AG04449 (cell line): ENCODE results near the gene MEN1.
A peak's percentile ranks its signal among the peaks of the same experiment; 100 is the strongest.

Source experiments
- CTCF ChIA-PET: fragments of 350-600 bp; formaldehyde crosslinking; extraction: SDS; loops from one replicate; lab custom pipeline; 2021; ENCODE audit warnings: antibody characterized with exemption; lab: Yijun Ruan, JAX
- POLR2A ChIA-PET: fragments of 400-600, 350-600 bp; formaldehyde crosslinking; extraction: SDS; loops from one replicate; lab custom pipeline; 2020; ENCODE audit warnings: antibody characterized with exemption, inconsistent platforms; lab: Yijun Ruan, JAX
- DNase-seq: peaks from one replicate; pipeline ENCODE4 v3.0.0-alpha.2; 2010; ENCODE audit warnings: low read depth, low spot score
- H3K4me3 ChIP-seq: 2 replicates; pipeline ENCODE4 v1.5.1; 2011; ENCODE audit warnings: low read depth, mild to moderate bottlenecking, control low read depth, low read length
- TF ChIP-seq, protein P1 (sequence below): IDR thresholded peaks from one replicate; pipeline ENCODE4 v1.5.1; 2011; ENCODE audit warnings: mild to moderate bottlenecking, moderate library complexity, low read length, control low read depth, inconsistent platforms; ENCODE audit not compliant: insufficient read depth; ENCODE audit errors: missing control alignments

The MEN1 gene

DNA sequence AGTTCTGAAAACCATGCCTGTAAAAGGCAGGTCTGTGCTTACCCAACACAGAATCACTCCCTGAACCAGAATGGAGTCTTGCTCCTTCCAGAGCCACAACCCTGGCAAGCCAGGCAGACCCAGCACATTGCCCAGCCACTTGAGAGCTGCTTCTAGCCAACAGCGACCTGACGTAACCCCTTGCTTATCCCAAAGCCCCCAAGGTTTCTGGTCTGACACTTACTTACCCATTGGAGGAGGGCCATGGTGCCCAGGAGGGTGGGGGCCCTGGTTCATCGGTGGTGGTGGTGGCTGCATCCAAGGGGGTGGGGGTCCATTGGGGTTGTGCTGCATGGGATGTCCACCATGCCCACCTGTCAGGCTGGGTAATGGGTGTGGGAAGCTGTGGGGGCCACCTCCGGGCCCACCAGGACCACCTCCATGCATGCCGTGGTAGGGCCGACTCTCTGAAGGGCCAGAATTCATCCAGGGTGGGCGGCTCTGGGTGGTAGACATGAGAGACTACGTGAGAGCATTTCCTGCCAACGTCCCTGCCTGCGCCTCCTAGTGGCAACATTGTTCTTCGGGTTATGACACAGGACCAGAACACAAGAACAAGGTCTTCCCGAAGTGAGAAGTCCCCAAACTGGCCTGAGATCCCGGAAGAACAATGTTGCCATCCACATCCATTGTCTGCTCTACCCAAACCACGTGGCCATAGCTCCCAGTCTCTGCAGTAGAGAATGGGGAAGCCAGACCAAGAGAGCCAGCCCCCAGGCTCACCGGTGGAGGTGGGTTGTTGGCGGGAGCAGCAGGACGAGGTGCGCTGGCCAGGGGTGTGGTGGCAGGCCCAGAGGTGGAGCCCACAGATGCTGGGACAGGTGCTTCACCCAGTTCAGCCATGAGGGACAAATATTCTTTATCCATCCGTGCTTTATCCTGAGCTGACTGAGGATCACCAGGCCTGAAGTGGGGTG lies 42.7 kb downstream of the MEN1 start:
- POLR2A ChIA-PET, result no interaction called here
- no peak overlapping the region for H3K4me3 ChIP-seq
- no peak for DNase-seq
- TF ChIP-seq, protein P1, sequence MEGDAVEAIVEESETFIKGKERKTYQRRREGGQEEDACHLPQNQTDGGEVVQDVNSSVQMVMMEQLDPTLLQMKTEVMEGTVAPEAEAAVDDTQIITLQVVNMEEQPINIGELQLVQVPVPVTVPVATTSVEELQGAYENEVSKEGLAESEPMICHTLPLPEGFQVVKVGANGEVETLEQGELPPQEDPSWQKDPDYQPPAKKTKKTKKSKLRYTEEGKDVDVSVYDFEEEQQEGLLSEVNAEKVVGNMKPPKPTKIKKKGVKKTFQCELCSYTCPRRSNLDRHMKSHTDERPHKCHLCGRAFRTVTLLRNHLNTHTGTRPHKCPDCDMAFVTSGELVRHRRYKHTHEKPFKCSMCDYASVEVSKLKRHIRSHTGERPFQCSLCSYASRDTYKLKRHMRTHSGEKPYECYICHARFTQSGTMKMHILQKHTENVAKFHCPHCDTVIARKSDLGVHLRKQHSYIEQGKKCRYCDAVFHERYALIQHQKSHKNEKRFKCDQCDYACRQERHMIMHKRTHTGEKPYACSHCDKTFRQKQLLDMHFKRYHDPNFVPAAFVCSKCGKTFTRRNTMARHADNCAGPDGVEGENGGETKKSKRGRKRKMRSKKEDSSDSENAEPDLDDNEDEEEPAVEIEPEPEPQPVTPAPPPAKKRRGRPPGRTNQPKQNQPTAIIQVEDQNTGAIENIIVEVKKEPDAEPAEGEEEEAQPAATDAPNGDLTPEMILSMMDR, result peak; percentile 69
- CTCF ChIA-PET, result interaction anchor here (0.8 to 2.8 kb wide), 10 partner anchors 8 to 79 kb away, joined by 3 to 29 read pairs (median 4); partner anchors contain the start of genes PYGM, RASGRP2 and SF1

DNA sequence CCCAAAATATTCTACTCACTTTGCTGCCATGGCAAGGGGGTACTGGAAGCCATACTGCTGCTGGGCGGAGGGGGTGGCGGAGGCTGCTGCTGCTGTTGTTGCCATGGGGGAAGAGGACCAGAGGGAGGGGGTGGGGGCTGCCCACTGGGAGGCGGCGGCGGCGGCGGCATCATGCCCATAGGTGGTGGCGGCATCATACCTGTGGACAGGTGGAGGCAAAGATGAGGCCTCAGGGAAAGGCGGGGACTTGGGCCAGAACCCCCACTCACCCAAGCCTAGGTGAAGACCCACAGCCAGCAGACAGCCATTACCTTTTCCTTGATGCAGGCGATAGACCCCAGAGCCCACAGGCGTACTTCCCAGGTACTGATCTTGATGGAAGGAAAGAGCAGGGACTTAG lies 43.5 kb downstream of the MEN1 start:
- DNase-seq, result no peak
- CTCF ChIA-PET, result interaction anchor here (0.9 to 3.9 kb wide), 6 partner anchors 8 to 23 kb away, joined by 3 to 34 read pairs (median 6); partner anchors contain the start of genes RASGRP2 and SF1
- H3K4me3 ChIP-seq, result no peak overlapping the region
- TF ChIP-seq, protein P1, result no peak
- POLR2A ChIA-PET, result no interaction called here

DNA sequence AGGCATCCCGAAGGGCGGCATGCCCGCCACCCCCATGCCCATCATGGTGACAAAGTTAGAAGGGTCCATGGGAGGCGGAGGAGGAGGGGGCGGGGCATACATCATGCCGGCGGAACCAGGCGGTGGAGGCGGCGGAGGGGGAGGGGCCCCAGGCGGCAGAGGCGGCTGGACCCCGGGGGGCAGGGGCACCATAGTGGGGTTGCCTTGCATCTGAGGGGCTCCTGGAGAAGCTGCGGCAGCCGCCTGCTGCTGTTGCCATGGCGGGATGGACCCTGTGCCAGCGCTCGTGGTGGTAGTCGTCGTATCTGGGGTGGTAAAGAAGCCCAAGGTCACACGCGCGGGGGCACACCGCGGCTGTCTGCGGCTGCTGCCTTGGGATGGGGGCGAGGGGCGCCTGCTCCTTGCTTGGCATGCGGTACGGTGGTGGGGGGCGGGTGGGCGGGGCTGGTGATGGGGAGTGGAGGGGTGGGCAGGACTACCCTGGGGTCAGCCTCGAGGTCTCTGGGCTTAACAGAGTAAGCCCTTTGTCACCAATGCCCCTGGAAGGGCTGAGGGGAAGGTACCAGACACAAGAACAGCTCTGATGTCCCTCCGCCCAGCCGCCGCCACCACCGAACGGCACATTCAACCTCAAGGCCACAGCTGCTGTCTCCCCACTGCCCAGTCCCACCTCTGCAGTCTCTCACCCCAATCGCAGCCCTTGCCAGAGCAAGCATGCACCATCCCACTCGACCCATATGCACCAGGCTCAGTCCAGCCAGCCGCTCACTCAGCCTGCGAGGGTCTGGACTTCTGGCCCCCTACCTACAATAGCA lies 44.3 kb downstream of the MEN1 start:
- H3K4me3 ChIP-seq, result no peak overlapping the region
- no peak for DNase-seq
- ChIA-PET CTCF (interaction anchor here (1.1 to 3.9 kb wide), 3 partner anchors 9 to 22 kb away, joined by 5 to 34 read pairs (median 6); partner anchors contain the start of gene RASGRP2), POLR2A (no interaction called here)
- TF ChIP-seq, protein P1, result no peak

DNA sequence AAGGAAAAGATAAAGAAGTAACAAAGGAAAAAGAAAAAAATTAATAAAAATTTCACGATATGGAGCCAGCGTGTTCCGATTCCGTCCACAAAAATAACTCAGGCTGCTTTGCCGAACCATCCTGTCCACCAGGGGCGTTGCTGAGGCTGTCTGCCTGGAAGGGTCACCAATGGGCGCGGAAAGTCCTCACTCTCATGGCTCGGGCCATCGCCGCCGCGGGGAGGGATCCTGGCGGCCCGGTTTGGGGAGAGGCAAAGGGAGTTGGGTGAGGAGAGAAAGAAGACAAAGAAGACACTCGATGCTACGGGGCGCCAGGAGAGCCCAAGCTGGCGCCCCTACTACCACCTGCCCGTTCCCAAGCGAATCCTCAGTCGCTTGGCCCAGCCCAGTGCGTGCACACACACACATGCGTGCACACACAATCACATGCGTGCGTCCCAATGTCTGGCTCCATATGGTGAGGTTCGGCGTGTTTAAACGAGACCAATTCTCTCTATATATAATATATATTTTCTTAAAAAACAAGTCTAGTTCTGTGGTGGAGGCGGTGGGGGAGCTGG lies 45.0 kb downstream of the MEN1 start:
- no peak overlapping the region for H3K4me3 ChIP-seq
- CTCF ChIA-PET, result interaction anchor here (1.1 to 3.9 kb wide), 3 partner anchors 9 to 21 kb away, joined by 3 to 34 read pairs (median 5); partner anchors contain the start of gene RASGRP2
- no peak for DNase-seq
- POLR2A ChIA-PET, result no interaction called here
- TF ChIP-seq, protein P1, result no peak

DNA sequence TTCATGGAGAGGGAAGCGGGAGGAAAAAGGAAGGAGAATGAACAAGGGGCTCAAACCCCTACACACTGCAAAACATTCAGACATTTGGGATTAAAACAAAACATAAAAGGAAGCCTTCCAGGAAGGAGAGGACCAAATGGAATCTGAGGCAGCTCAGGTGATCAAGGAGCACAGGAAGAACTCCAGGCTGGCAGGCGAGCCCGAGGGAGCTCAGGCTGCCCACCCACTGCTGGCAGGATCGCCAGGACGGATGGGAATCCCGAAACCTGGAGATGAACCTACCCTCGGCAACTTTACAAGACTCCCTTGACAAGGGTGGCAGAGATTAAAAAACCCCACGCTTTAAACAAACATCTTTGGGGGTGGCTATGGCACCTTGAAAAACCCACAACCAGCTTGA lies 45.6 kb downstream of the MEN1 start:
- no peak for DNase-seq
- ChIA-PET CTCF (interaction anchor here (1.2 to 3.9 kb wide), 2 partner anchors 10 to 12 kb away, joined by 3 to 34 read pairs; no protein-coding TSS in a partner anchor), POLR2A (no interaction called here)
- no peak overlapping the region for H3K4me3 ChIP-seq
- TF ChIP-seq, protein P1, result no peak
